Peyer's patch (tissue), 4 donors: Measurements from ENCODE around the gene VTI1A.

Experiments used
- POLR2A ChIP-seq, 2 donors: fragments of 450-650 bp; IDR thresholded peaks; one replicate each; pipeline ENCODE4 v1.5.1; 2017; ENCODE audit warnings: antibody characterized with exemption in 2 of 2, mild to moderate bottlenecking in 2 of 2, moderate library complexity in 2 of 2
- TF ChIP-seq, protein P1 (sequence below), 6 experiments: fragments of 450-650 bp in 4 of 6; fragments of 200-600 bp in 2 of 6; sonication (generic) in 1 of 6; IDR thresholded peaks; one replicate each; pipeline ENCODE4 v1.5.1; 2017 to 2019; ENCODE audit warnings: antibody characterized with exemption in 6 of 6, mild to moderate bottlenecking in 3 of 6, moderate library complexity in 1 of 6

DNA sequence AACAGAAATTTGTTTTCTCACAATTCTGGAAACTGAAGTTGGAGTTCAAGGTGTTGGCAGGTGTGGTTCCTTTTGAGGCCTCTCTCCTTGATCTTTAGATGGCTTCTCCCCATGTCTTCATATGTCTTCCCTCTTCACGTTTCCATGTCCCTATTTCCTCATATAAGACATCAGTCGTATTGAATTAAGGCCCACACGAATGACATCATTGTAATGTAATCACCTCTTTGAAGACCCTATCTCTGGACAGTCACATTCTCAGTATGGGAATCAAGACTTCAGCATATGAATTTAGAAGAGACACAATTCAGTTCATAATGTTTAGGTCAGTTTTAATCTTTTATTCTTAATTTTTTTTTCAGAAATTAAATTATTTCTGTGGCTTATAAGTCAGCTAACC is 19.8 kb downstream of the VTI1A start:
- TF ChIP-seq, protein P1, sequence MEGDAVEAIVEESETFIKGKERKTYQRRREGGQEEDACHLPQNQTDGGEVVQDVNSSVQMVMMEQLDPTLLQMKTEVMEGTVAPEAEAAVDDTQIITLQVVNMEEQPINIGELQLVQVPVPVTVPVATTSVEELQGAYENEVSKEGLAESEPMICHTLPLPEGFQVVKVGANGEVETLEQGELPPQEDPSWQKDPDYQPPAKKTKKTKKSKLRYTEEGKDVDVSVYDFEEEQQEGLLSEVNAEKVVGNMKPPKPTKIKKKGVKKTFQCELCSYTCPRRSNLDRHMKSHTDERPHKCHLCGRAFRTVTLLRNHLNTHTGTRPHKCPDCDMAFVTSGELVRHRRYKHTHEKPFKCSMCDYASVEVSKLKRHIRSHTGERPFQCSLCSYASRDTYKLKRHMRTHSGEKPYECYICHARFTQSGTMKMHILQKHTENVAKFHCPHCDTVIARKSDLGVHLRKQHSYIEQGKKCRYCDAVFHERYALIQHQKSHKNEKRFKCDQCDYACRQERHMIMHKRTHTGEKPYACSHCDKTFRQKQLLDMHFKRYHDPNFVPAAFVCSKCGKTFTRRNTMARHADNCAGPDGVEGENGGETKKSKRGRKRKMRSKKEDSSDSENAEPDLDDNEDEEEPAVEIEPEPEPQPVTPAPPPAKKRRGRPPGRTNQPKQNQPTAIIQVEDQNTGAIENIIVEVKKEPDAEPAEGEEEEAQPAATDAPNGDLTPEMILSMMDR (IDR thresholded peaks at IDR 0.05): no peak
- no peak for TF ChIP-seq POLR2A (IDR thresholded peaks at IDR 0.05)
